Measurements from ENCODE around the gene PRLR.

The PRLR gene

GRCh38 chr5:35236770-35237169, 6.5 kb upstream of the PRLR start:
- in situ Hi-C loops (cut with MboI; ENCODE audit: low sequenced_read_pairs) = no loop called here

GRCh38 chr5:35233601-35234000, 3.3 kb upstream of the PRLR start:
- in situ Hi-C loops (cut with MboI; ENCODE audit: low sequenced_read_pairs) = no loop called here

DNA sequence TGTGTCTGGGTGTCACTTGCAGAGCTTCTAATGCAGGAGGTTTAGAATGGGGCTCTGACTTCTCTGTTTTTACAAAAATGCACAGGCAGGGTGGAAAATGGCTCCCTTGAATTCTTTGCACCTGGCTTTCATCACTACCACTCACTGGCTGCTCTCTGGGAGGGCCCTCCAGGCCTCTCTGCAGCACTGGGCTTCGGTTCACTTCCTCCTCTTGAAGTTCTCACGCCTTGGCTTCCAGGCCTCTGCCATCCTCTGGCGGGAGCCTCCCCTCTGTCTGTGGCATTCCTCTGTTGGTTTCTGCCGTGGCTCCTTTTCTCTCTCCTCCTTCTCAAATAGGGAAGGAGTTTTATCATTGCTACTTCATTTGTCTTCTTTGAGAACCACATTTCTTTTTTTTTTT, 2.8 kb upstream of the PRLR start:
- in situ Hi-C loops (cut with MboI; ENCODE audit: low sequenced_read_pairs) = no loop called here

DNA sequence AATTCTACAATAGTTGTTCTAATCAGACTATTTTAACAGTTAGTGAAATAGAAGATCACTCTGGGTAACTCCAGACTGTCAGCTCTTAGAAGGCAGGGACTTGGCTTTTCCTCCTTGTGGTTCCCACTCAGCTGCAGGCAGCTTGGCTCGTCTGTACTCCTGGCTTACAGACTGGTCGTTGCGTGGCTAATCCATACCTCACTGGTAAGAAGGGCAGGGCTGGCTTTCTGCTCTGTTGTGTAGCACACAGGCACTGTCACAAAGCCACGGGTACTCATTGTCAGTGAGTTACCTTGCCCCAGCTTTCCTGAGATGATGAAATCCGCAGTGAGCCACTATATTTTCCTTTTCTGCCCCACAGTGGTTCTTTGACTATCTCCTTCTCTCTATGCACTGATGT, 1.8 kb upstream of the PRLR start:
- in situ Hi-C loops (cut with MboI; ENCODE audit: low sequenced_read_pairs) = no loop called here

- in situ Hi-C loops (cut with MboI; ENCODE audit: low sequenced_read_pairs) = no loop called here
Observed at GRCh38 chr5:35229076-35230037, 930 bp downstream of the PRLR start.

GRCh38 chr5:35228310-35228709, 2.0 kb downstream of the PRLR start:
- in situ Hi-C loops (cut with MboI; ENCODE audit: low sequenced_read_pairs) = no loop called here

GRCh38 chr5:35227720-35228119, 2.6 kb downstream of the PRLR start:
- in situ Hi-C loops (cut with MboI; ENCODE audit: low sequenced_read_pairs) = no loop called here

DNA sequence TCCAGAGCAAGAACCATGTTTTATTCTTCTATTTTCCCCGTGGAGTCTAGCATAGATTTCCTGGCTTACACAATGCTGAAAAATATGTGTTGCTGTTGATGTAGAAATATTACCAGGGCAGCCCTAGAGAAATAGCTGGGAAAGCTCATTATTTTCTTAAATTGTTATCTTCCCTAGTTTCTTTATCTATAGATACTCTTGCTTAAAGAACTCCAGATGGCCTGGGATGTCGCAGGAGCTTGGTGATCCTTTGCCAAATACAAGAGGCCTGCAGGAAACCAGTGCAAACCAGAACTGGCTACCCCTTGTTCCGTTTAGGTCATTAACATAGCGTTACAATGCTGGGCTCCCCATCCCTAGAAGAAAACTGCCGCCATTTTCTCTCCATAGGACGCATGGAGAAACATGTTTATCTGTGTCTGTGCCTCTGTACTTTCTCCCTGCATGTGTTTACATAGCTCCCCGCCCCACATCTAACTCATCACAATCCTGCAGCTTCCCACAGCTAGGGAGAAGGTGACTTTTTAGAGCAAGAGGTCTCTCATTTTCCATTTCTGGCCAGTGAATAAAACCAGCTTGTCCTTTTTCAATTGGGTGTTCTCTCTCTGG, 6.4 kb downstream of the PRLR start:
- in situ Hi-C loops (cut with MboI; ENCODE audit: low sequenced_read_pairs) = no loop called here

- in situ Hi-C loops (cut with MboI; ENCODE audit: low sequenced_read_pairs) = no loop called here
Observed at GRCh38 chr5:35220967-35221366, 9.3 kb downstream of the PRLR start.

DNA sequence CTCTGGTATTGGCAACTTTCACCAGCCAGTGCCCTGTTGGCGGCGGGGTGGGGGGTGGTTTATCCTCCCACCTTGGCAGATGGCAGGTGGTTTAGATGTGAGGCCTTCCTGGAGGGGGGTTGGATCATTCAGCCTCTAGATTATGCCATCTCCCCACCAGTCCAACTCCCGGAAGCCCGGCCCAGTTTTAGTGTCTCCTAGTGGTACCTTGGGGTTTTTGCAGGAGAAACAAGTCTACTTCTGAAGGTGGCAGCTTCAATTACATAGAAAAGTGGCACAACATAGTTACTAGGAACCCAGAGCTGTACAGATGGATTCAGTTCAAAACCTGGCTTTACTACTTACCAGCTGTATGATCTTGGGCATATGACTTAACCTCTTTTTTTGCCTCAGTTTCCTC, 11.3 kb downstream of the PRLR start:
- in situ Hi-C loops (cut with MboI; ENCODE audit: low sequenced_read_pairs) = no loop called here

GRCh38 chr5:35214051-35214450, 16.2 kb downstream of the PRLR start:
- in situ Hi-C loops (cut with MboI; ENCODE audit: low sequenced_read_pairs) = no loop called here

- in situ Hi-C loops (cut with MboI; ENCODE audit: low sequenced_read_pairs) = no loop called here
Observed at GRCh38 chr5:35213608-35214007, 16.7 kb downstream of the PRLR start.

GRCh38 chr5:35212122-35212982, 17.9 kb downstream of the PRLR start:
- in situ Hi-C loops (cut with MboI; ENCODE audit: low sequenced_read_pairs) = no loop called here

- in situ Hi-C loops (cut with MboI; ENCODE audit: low sequenced_read_pairs) = no loop called here
Observed at GRCh38 chr5:35209862-35210261, 20.4 kb downstream of the PRLR start.

- in situ Hi-C loops (cut with MboI; ENCODE audit: low sequenced_read_pairs) = no loop called here
Observed at GRCh38 chr5:35205606-35206005, 24.7 kb downstream of the PRLR start.

DNA sequence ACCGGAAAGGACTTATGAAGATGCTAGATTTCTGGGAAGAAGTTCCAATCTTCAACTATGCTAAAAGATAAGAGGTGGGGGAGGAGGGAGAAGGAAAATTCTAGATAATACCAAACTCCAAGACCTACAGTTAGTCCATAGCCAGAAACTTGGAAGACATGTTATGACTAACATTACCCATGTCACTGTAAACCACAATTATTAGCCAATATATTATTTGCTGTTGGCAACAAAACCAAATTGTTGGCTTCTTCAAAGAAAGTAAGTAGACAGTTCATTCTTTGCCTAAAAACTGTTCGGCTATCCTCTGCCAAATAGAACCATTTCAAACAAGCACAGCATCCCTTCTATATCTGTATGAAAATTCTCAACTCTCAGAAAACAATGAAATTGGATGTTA, 25.1 kb downstream of the PRLR start:
- in situ Hi-C loops (cut with MboI; ENCODE audit: low sequenced_read_pairs) = no loop called here

- in situ Hi-C loops (cut with MboI; ENCODE audit: low sequenced_read_pairs) = no loop called here
Observed at GRCh38 chr5:35203403-35203802, 26.9 kb downstream of the PRLR start.

DNA sequence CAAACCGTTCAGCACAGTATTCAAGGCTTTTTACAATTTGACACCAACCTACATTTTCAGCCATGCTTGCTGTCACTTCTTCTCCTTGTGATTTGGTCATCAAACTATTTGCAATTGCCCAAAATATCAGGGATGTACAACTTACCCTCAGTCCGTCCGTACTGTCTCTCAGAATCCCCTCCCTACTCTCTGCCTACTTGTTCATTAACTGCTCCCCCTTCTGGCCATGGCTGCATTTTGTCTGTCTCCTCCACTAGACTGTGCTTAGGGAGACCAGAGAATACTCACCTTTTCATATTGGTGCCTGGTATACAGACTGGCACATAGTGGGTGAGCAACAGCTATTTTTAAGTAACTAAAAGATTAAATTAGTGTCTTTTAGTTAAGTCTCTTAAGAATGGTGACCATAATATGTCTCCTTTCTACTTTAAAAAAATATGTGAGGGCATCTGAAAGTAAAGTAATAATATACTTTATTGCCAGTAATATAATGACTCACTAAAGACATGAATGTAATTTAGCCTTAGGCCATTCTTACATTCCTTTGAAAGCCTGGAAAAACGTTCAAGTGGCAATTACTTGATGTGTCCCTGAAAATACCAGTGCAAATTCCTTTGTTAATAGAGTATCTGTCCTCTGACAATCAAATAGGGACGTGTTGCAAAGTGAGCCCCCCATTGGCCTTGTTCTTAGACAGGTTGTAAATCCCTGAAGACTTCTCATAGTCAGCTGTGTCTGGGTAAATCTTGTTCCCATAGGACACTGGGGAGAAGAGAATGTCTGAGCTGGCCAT, 27.8 kb downstream of the PRLR start:
- in situ Hi-C loops (cut with MboI; ENCODE audit: low sequenced_read_pairs) = no loop called here

DNA sequence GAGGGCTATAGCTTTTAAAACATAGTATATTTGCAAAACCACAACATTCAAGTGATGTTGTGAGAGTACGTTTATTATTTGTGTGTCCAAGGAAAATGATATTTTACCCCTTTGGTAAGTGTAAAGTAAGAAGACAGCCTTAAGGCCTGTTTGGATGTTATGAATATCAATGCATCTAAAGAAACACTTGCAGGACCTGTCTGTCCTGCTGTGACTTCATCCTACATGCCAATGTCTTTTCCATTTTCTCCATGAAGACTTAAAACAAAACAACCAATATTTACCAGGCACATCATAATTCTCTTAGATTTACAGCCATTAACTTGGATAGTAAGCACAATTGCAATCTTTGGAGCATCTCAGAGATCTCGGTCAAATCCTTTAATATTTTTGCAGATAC, 29.0 kb downstream of the PRLR start:
- in situ Hi-C loops (cut with MboI; ENCODE audit: low sequenced_read_pairs) = no loop called here

DNA sequence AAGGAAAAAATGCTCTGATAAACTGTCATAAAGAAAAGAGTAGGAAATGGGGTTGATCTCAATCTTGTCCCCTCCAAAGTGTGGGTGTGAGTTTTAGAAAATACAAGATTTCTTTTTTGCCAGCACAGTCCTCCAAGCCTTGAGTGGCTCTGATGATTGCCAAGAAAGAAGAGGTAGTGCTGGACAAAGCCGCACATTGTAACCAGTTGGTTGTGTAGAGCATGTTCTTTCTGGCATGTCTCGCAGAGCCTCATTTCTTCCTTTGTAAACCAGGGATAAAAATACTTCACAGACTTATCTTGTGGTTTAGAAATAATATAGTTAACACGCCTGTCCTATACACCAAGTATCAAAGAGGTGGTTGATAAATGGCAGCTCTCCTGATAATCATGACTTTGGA, 30.4 kb downstream of the PRLR start:
- in situ Hi-C loops (cut with MboI; ENCODE audit: low sequenced_read_pairs) = no loop called here

- in situ Hi-C loops (cut with MboI; ENCODE audit: low sequenced_read_pairs) = no loop called here
Observed at GRCh38 chr5:35198686-35199085, 31.6 kb downstream of the PRLR start.

All from HL-60/S4 treated with retinoic acid at 250 ng/mL for 4 days and 3 days (cell line).